Effector memory CD4-positive, alpha-beta T cell (primary cell): ENCODE results near the gene FGFR1OP2.

Experiments used
- DNase-seq, 3 donors: peaks; one replicate each; pipeline ENCODE4 v3.0.0-alpha.2; 2020
- H3K27ac ChIP-seq: 2 replicates; pipeline ENCODE4 v1.7.0; 2013; ENCODE audit warnings: mild to moderate bottlenecking, low read length, moderate library complexity; ENCODE audit not compliant: insufficient read depth, poor library complexity, severe bottlenecking
- H3K27me3 ChIP-seq: replicated peaks from 2 replicates; pipeline ENCODE4 v1.7.0; 2013; ENCODE audit warnings: mild to moderate bottlenecking, low read length; ENCODE audit not compliant: insufficient read depth, control insufficient read depth, poor library complexity, severe bottlenecking
- H3K36me3 ChIP-seq: 2 replicates; pipeline ENCODE4 v1.7.0; 2013; ENCODE audit warnings: mild to moderate bottlenecking, low read length, moderate library complexity; ENCODE audit not compliant: control insufficient read depth, insufficient read depth
- H3K4me1 ChIP-seq: 2 replicates; pipeline ENCODE4 v1.7.0; 2013; ENCODE audit warnings: low read length, mild to moderate bottlenecking; ENCODE audit not compliant: control insufficient read depth, insufficient read depth, poor library complexity, severe bottlenecking
- H3K4me3 ChIP-seq: 2 replicates; pipeline ENCODE4 v1.7.0; 2013; ENCODE audit warnings: low read length, low read depth, mild to moderate bottlenecking; ENCODE audit not compliant: insufficient read depth, poor library complexity, severe bottlenecking
- H3K9me3 ChIP-seq: 2 replicates; pipeline ENCODE4 v1.7.0; 2013; ENCODE audit warnings: mild to moderate bottlenecking, low read length, moderate library complexity; ENCODE audit not compliant: control insufficient read depth

FGFR1OP2 gene

GRCh38 chr12:26995706-26996105 lies 57.4 kb downstream of the FGFR1OP2 start:
- no peak overlapping the region for H3K4me3 ChIP-seq
- no peak overlapping the region for H3K27ac ChIP-seq
- H3K27me3 ChIP-seq: no peaks in the 10 kb centered on the region
- DNase-seq: no peak
- H3K36me3 ChIP-seq: peaks cover 27% of the 10 kb centered on the region
- no peaks in the 10 kb centered on the region for H3K4me1 ChIP-seq
- no peaks in the 10 kb centered on the region for H3K9me3 ChIP-seq

- DNase-seq: no peak
- H3K4me1 ChIP-seq: peaks cover 4% of the 10 kb centered on the region
Observed at GRCh38 chr12:26997003-26997402, 58.7 kb downstream of the FGFR1OP2 start.

GRCh38 chr12:27000961-27001360 lies 62.7 kb downstream of the FGFR1OP2 start:
- no peak for DNase-seq
- Histone ChIP-seq H3K36me3 (peaks cover 14% of the 10 kb centered on the region), H3K27ac (no peak overlapping the region), H3K4me3 (no peak overlapping the region), H3K9me3 (no peaks in the 10 kb centered on the region), H3K27me3 (no peaks in the 10 kb centered on the region), H3K4me1 (peaks cover 4% of the 10 kb centered on the region)

More at GRCh38 chr12:26997003-26997402, 58.7 kb downstream of the FGFR1OP2 start:
- H3K4me3 ChIP-seq: no peak overlapping the region
- no peaks in the 10 kb centered on the region for H3K27me3 ChIP-seq
- H3K36me3 ChIP-seq: peaks cover 27% of the 10 kb centered on the region
- no peaks in the 10 kb centered on the region for H3K9me3 ChIP-seq
- no peak overlapping the region for H3K27ac ChIP-seq

GRCh38 chr12:27001663-27002062 lies 63.4 kb downstream of the FGFR1OP2 start:
- Histone ChIP-seq H3K27ac (no peak overlapping the region), H3K36me3 (peaks cover 11% of the 10 kb centered on the region), H3K9me3 (no peaks in the 10 kb centered on the region), H3K4me1 (peaks cover 4% of the 10 kb centered on the region), H3K27me3 (no peaks in the 10 kb centered on the region), H3K4me3 (no peak overlapping the region)
- DNase-seq: no peak

GRCh38 chr12:27002141-27002540 lies 63.9 kb downstream of the FGFR1OP2 start:
- Histone ChIP-seq H3K27me3 (no peaks in the 10 kb centered on the region), H3K4me1 (peaks cover 4% of the 10 kb centered on the region), H3K4me3 (no peak overlapping the region), H3K9me3 (no peaks in the 10 kb centered on the region), H3K36me3 (peaks cover 8% of the 10 kb centered on the region), H3K27ac (no peak overlapping the region)
- DNase-seq: no peak

GRCh38 chr12:27003421-27004381 lies 65.4 kb downstream of the FGFR1OP2 start:
- H3K4me1 ChIP-seq: peaks cover 4% of the 10 kb centered on the region
- H3K4me3 ChIP-seq: no peak overlapping the region
- H3K27ac ChIP-seq: no peak overlapping the region
- H3K9me3 ChIP-seq: no peaks in the 10 kb centered on the region
- H3K36me3 ChIP-seq: peaks cover 2% of the 10 kb centered on the region
- no peaks in the 10 kb centered on the region for H3K27me3 ChIP-seq
- no peak for DNase-seq

GRCh38 chr12:27005495-27005894 lies 67.2 kb downstream of the FGFR1OP2 start:
- peaks cover 4% of the 10 kb centered on the region for H3K4me1 ChIP-seq
- no peak overlapping the region for H3K27ac ChIP-seq

GRCh38 chr12:27006797-27007467 lies 68.7 kb downstream of the FGFR1OP2 start:
- no peak overlapping the region for H3K27ac ChIP-seq
- H3K36me3 ChIP-seq: no peaks in the 10 kb centered on the region
- H3K4me3 ChIP-seq: no peak overlapping the region
- no peaks in the 10 kb centered on the region for H3K9me3 ChIP-seq
- DNase-seq: no peak
- no peaks in the 10 kb centered on the region for H3K27me3 ChIP-seq
- H3K4me1 ChIP-seq: no peaks in the 10 kb centered on the region

More at GRCh38 chr12:27005495-27005894, 67.2 kb downstream of the FGFR1OP2 start:
- no peaks in the 10 kb centered on the region for H3K9me3 ChIP-seq
- H3K4me3 ChIP-seq: no peak overlapping the region
- DNase-seq: no peak
- no peaks in the 10 kb centered on the region for H3K36me3 ChIP-seq
- H3K27me3 ChIP-seq: no peaks in the 10 kb centered on the region

GRCh38 chr12:27008081-27008480 lies 69.8 kb downstream of the FGFR1OP2 start:
- H3K9me3 ChIP-seq: no peaks in the 10 kb centered on the region
- no peak overlapping the region for H3K4me3 ChIP-seq
- H3K27ac ChIP-seq: no peak overlapping the region
- no peaks in the 10 kb centered on the region for H3K36me3 ChIP-seq
- peaks cover 3% of the 10 kb centered on the region for H3K4me1 ChIP-seq
- DNase-seq: no peak
- no peaks in the 10 kb centered on the region for H3K27me3 ChIP-seq

GRCh38 chr12:27009881-27010301 lies 71.6 kb downstream of the FGFR1OP2 start:
- no peaks in the 10 kb centered on the region for H3K27me3 ChIP-seq
- no peak overlapping the region for H3K4me3 ChIP-seq
- no peak overlapping the region for H3K27ac ChIP-seq
- peaks cover 15% of the 10 kb centered on the region for H3K4me1 ChIP-seq
- H3K9me3 ChIP-seq: no peaks in the 10 kb centered on the region
- no peaks in the 10 kb centered on the region for H3K36me3 ChIP-seq
- DNase-seq: no peak
